CD8-positive, alpha-beta memory T cell (primary cell): Measurements from ENCODE around the gene GATAD2B. TPM values are rescaled to one million over a fixed set of nuclear protein-coding genes. Genes with fewer than 3 reads are reported as not detected.

Experiments
- CTCF ChIA-PET: fragments of 350-600 bp; sonication (Branson Sonifier 250); formaldehyde crosslinking; loops from one replicate; lab custom pipeline; 2021; ENCODE audit warnings: antibody characterized with exemption; lab: Charles Lee
- POLR2A ChIA-PET: fragments of 350-600 bp; sonication (Branson Sonifier 250); formaldehyde crosslinking; loops from one replicate; lab custom pipeline; 2021; ENCODE audit warnings: antibody characterized with exemption; lab: Charles Lee
- DNase-seq, 5 donors: peaks; one replicate each; pipeline versions ENCODE4 v3.0.0 to v3.0.0-alpha.2; 2020 to 2022; ENCODE audit warnings: mixed read lengths in 1 of 5
- H3K27ac ChIP-seq: one replicate; pipeline ENCODE4 v1.7.0; 2013; ENCODE audit warnings: low read depth, mild to moderate bottlenecking, low read length, moderate library complexity
- H3K27me3 ChIP-seq: 2 replicates; pipeline ENCODE4 v1.7.0; 2013; ENCODE audit warnings: low read length, mild to moderate bottlenecking; ENCODE audit not compliant: insufficient read depth, poor library complexity, severe bottlenecking
- H3K36me3 ChIP-seq: 2 replicates; pipeline ENCODE4 v1.7.0; 2013; ENCODE audit warnings: mild to moderate bottlenecking, low read length, moderate library complexity; ENCODE audit not compliant: insufficient read depth
- H3K4me1 ChIP-seq: 2 replicates; pipeline ENCODE4 v1.7.0; 2013; ENCODE audit warnings: mild to moderate bottlenecking, low read length, moderate library complexity; ENCODE audit not compliant: insufficient read depth
- H3K4me3 ChIP-seq: 2 replicates; pipeline ENCODE4 v1.7.0; 2013; ENCODE audit warnings: mild to moderate bottlenecking, low read length
- H3K9me3 ChIP-seq: 2 replicates; pipeline ENCODE4 v1.7.0; 2013; ENCODE audit warnings: mild to moderate bottlenecking, low read length
- H3K27ac Mint-ChIP-seq, 8 donors: one replicate each; pipeline ENCODE4 v1.8.0; 2020 to 2021; ENCODE audit warnings: mixed read lengths in 8 of 8, mild to moderate bottlenecking in 6 of 8, inconsistent platforms in 3 of 8, moderate library complexity in 3 of 8
- H3K27me3 Mint-ChIP-seq, 2 donors: one replicate each; pipeline ENCODE4 v1.8.0; 2020 to 2021; ENCODE audit warnings: mixed read lengths in 2 of 2, mild to moderate bottlenecking in 1 of 2, moderate library complexity in 1 of 2
- H3K36me3 Mint-ChIP-seq, 3 donors: one replicate each; pipeline ENCODE4 v1.8.0; 2020 to 2021; ENCODE audit warnings: mixed read lengths in 3 of 3, inconsistent platforms in 1 of 3, mild to moderate bottlenecking in 1 of 3
- H3K4me1 Mint-ChIP-seq, 3 donors: one replicate each; pipeline ENCODE4 v1.8.0; 2020 to 2021; ENCODE audit warnings: mixed read lengths in 3 of 3, inconsistent platforms in 1 of 3, mild to moderate bottlenecking in 1 of 3
- H3K4me3 Mint-ChIP-seq, 7 donors: one replicate each; pipeline ENCODE4 v1.8.0; 2020 to 2021; ENCODE audit warnings: mixed read lengths in 7 of 7, mild to moderate bottlenecking in 6 of 7, moderate library complexity in 4 of 7, inconsistent platforms in 2 of 7
- H3K9me3 Mint-ChIP-seq, 5 donors: one replicate each; pipeline ENCODE4 v1.8.0; 2020 to 2022; ENCODE audit warnings: mixed read lengths in 5 of 5, mild to moderate bottlenecking in 3 of 5, moderate library complexity in 2 of 5, inconsistent platforms in 1 of 5
- polyA plus RNA-seq: library from polyadenylated mRNA; unstranded; fragments of 300-500 nt; fragmentation: Illumina TruSeq; gene quantifications from one replicate; pipeline ENCODE4 v1.2.3, GENCODE V29; 2021
- total RNA-seq, 2 experiments: library from RNA; stranded (reverse); gene quantifications; one replicate each; pipeline ENCODE4 v1.2.3, GENCODE V29; 2021

The GATAD2B gene
- total and polyA plus RNA-seq, 3 experiments from 2014 or later, result 5.6 to 71.9 (median 64.9) TPM

GRCh38 chr1:153882296-153882912 is 40.4 kb downstream of the GATAD2B start:
- Histone ChIP-seq H3K27me3 (no peaks in the 10 kb centered on the region), H3K4me1 (peaks cover 32% of the 10 kb centered on the region), H3K9me3 (no peaks in the 10 kb centered on the region), H3K36me3 (no peaks in the 10 kb centered on the region), H3K4me3 (no peak overlapping the region), H3K27ac (no peak overlapping the region)
- H3K27me3 Mint-ChIP-seq, result no peaks in the 10 kb centered on the region
- H3K4me3 Mint-ChIP-seq, result no peak overlapping the region
- H3K27ac Mint-ChIP-seq, result no peak overlapping the region
- ChIA-PET POLR2A (interaction anchor here (0.7 kb wide), 1 partner anchor 347 kb away, joined by 3 read pairs; the partner anchor contains the start of gene S100A6), CTCF (interaction anchor here (1.5 kb wide), 1 partner anchor 63 kb away, joined by 4 read pairs; no protein-coding TSS in a partner anchor)
- peaks cover 26 to 35% (median 33%) of the 10 kb centered on the region in 3 donors for H3K4me1 Mint-ChIP-seq
- no peaks in the 10 kb centered on the region for H3K9me3 Mint-ChIP-seq
- DNase-seq, result no peak
- H3K36me3 Mint-ChIP-seq, result peaks cover 0 to 29% (median 7%) of the 10 kb centered on the region in 3 donors

- no peak overlapping the region for H3K4me3 ChIP-seq
- no peaks in the 10 kb centered on the region for H3K9me3 ChIP-seq
- H3K36me3 ChIP-seq, result no peaks in the 10 kb centered on the region
- H3K4me1 ChIP-seq, result peaks cover 32% of the 10 kb centered on the region
- Mint-ChIP-seq H3K4me1 (peaks cover 21 to 35% (median 33%) of the 10 kb centered on the region in 3 donors), H3K27ac (no peak overlapping the region), H3K36me3 (peaks cover 0 to 23% (median 5%) of the 10 kb centered on the region in 3 donors), H3K9me3 (no peaks in the 10 kb centered on the region), H3K4me3 (no peak overlapping the region), H3K27me3 (no peaks in the 10 kb centered on the region)
- H3K27ac ChIP-seq, result no peak overlapping the region
- ChIA-PET CTCF (interaction anchor here (1.5 kb wide), 1 partner anchor 63 kb away, joined by 4 read pairs; no protein-coding TSS in a partner anchor), POLR2A (interaction anchor here (0.7 kb wide), 1 partner anchor 346 kb away, joined by 3 read pairs; the partner anchor contains the start of gene S100A6)
- no peaks in the 10 kb centered on the region for H3K27me3 ChIP-seq
- no peak for DNase-seq
Measured at GRCh38 chr1:153881751-153882150, 41.0 kb downstream of the GATAD2B start.

GRCh38 chr1:153880962-153881361 is 41.8 kb downstream of the GATAD2B start:
- POLR2A ChIA-PET, result no interaction called here

GRCh38 chr1:153880024-153880423 is 42.7 kb downstream of the GATAD2B start:
- no peak for DNase-seq
- Histone ChIP-seq H3K4me1 (peaks cover 32% of the 10 kb centered on the region), H3K4me3 (no peak overlapping the region), H3K27ac (no peak overlapping the region), H3K27me3 (no peaks in the 10 kb centered on the region), H3K9me3 (no peaks in the 10 kb centered on the region), H3K36me3 (no peaks in the 10 kb centered on the region)
- no peaks in the 10 kb centered on the region for H3K9me3 Mint-ChIP-seq
- no peak overlapping the region for H3K4me3 Mint-ChIP-seq
- H3K4me1 Mint-ChIP-seq, result peaks cover 28 to 38% (median 34%) of the 10 kb centered on the region in 3 donors
- H3K36me3 Mint-ChIP-seq, result peaks cover 0 to 25% (median 2%) of the 10 kb centered on the region in 3 donors
- peak overlapping the region in 3 of 8 donors; percentile 43 to 82 (median 70) for H3K27ac Mint-ChIP-seq
- POLR2A ChIA-PET, result no interaction called here
- CTCF ChIA-PET, result no interaction called here
- no peaks in the 10 kb centered on the region for H3K27me3 Mint-ChIP-seq

More at GRCh38 chr1:153880962-153881361, 41.8 kb downstream of the GATAD2B start:
- CTCF ChIA-PET, result no interaction called here
- Histone ChIP-seq H3K36me3 (no peaks in the 10 kb centered on the region), H3K27me3 (no peaks in the 10 kb centered on the region), H3K4me3 (no peak overlapping the region), H3K4me1 (peaks cover 32% of the 10 kb centered on the region), H3K27ac (no peak overlapping the region), H3K9me3 (no peaks in the 10 kb centered on the region)
- H3K4me3 Mint-ChIP-seq, result no peak overlapping the region
- DNase-seq, result peak in 1 of 5 donors; percentile 36
- H3K27ac Mint-ChIP-seq, result no peak overlapping the region
- no peaks in the 10 kb centered on the region for H3K27me3 Mint-ChIP-seq
- peaks cover 0 to 23% (median 5%) of the 10 kb centered on the region in 3 donors for H3K36me3 Mint-ChIP-seq
- H3K9me3 Mint-ChIP-seq, result no peaks in the 10 kb centered on the region
- peaks cover 23 to 36% (median 33%) of the 10 kb centered on the region in 3 donors for H3K4me1 Mint-ChIP-seq

- Mint-ChIP-seq H3K27me3 (no peaks in the 10 kb centered on the region), H3K9me3 (no peaks in the 10 kb centered on the region), H3K4me1 (peaks cover 37 to 62% (median 51%) of the 10 kb centered on the region in 3 donors), H3K27ac (peak overlapping the region in 4 of 8 donors; percentile 11 to 78 (median 48)), H3K4me3 (no peak overlapping the region), H3K36me3 (peaks cover 0 to 33% (median 0%) of the 10 kb centered on the region in 3 donors)
- no peak overlapping the region for H3K27ac ChIP-seq
- no peaks in the 10 kb centered on the region for H3K36me3 ChIP-seq
- no peak for DNase-seq
- no peaks in the 10 kb centered on the region for H3K9me3 ChIP-seq
- POLR2A ChIA-PET, result no interaction called here
- peaks cover 20% of the 10 kb centered on the region for H3K4me1 ChIP-seq
- CTCF ChIA-PET, result interaction anchor here (1.4 kb wide), 1 partner anchor 69 kb away, joined by 4 read pairs; the partner anchor contains the start of gene DENND4B
- no peaks in the 10 kb centered on the region for H3K27me3 ChIP-seq
- no peak overlapping the region for H3K4me3 ChIP-seq
Measured at GRCh38 chr1:153877112-153877511, 45.7 kb downstream of the GATAD2B start.

GRCh38 chr1:153872934-153873333 is 49.8 kb downstream of the GATAD2B start:
- ChIA-PET POLR2A (no interaction called here), CTCF (no interaction called here)
- H3K4me3 Mint-ChIP-seq, result no peak overlapping the region
- Histone ChIP-seq H3K9me3 (no peaks in the 10 kb centered on the region), H3K36me3 (no peaks in the 10 kb centered on the region), H3K27me3 (no peaks in the 10 kb centered on the region), H3K27ac (no peak overlapping the region), H3K4me1 (no peaks in the 10 kb centered on the region), H3K4me3 (no peak overlapping the region)
- no peaks in the 10 kb centered on the region for H3K27me3 Mint-ChIP-seq
- H3K4me1 Mint-ChIP-seq, result peaks cover 39 to 71% (median 54%) of the 10 kb centered on the region in 3 donors
- DNase-seq, result no peak
- H3K9me3 Mint-ChIP-seq, result no peaks in the 10 kb centered on the region
- peak overlapping the region in 5 of 8 donors; percentile 8 to 58 (median 35) for H3K27ac Mint-ChIP-seq
- peaks cover 5 to 34% (median 5%) of the 10 kb centered on the region in 3 donors for H3K36me3 Mint-ChIP-seq

- Mint-ChIP-seq H3K4me3 (no peak overlapping the region), H3K36me3 (peaks cover 5 to 34% (median 5%) of the 10 kb centered on the region in 3 donors), H3K27me3 (no peaks in the 10 kb centered on the region), H3K4me1 (peaks cover 38 to 70% (median 53%) of the 10 kb centered on the region in 3 donors), H3K27ac (no peak overlapping the region), H3K9me3 (no peaks in the 10 kb centered on the region)
- no peaks in the 10 kb centered on the region for H3K9me3 ChIP-seq
- DNase-seq, result no peak
- ChIA-PET CTCF (no interaction called here), POLR2A (interaction anchor here (0.6 to 1.1 kb wide), 2 partner anchors 30 to 50 kb away, joined by 3 read pairs; partner anchors contain the start of gene GATAD2B)
- no peaks in the 10 kb centered on the region for H3K27me3 ChIP-seq
- H3K27ac ChIP-seq, result no peak overlapping the region
- no peaks in the 10 kb centered on the region for H3K36me3 ChIP-seq
- no peak overlapping the region for H3K4me3 ChIP-seq
- no peaks in the 10 kb centered on the region for H3K4me1 ChIP-seq
Measured at GRCh38 chr1:153872331-153872730, 50.4 kb downstream of the GATAD2B start.

GRCh38 chr1:153869486-153869885 is 53.3 kb downstream of the GATAD2B start:
- H3K36me3 ChIP-seq, result no peaks in the 10 kb centered on the region
- Mint-ChIP-seq H3K4me3 (peak overlapping the region in 1 of 7 donors; percentile 27), H3K27me3 (no peaks in the 10 kb centered on the region), H3K4me1 (peaks cover 43 to 69% (median 54%) of the 10 kb centered on the region in 3 donors), H3K9me3 (no peaks in the 10 kb centered on the region), H3K27ac (peak overlapping the region in 4 of 8 donors; percentile 24 to 88 (median 60)), H3K36me3 (peaks cover 5 to 34% (median 5%) of the 10 kb centered on the region in 3 donors)
- no peak overlapping the region for H3K27ac ChIP-seq
- POLR2A ChIA-PET, result no interaction called here
- no peak overlapping the region for H3K4me3 ChIP-seq
- DNase-seq, result no peak
- H3K27me3 ChIP-seq, result no peaks in the 10 kb centered on the region
- no peaks in the 10 kb centered on the region for H3K9me3 ChIP-seq
- H3K4me1 ChIP-seq, result peaks cover 11% of the 10 kb centered on the region
- CTCF ChIA-PET, result interaction anchor here (1.3 kb wide), 1 partner anchor 31 kb away, joined by 3 read pairs; no protein-coding TSS in a partner anchor
